HepG2 (cell line): Measurements from ENCODE around the gene SFI1. TPM values are rescaled to one million over a fixed set of nuclear protein-coding genes. Genes with fewer than 3 reads are reported as not detected.
"Not testable (repeated sequence)": the region's sequence is repeated elsewhere in the genome, so short reads cannot be mapped to it uniquely, and the experiment has no call there.

Experiments
- ATAC-seq: fragments of 200-7000 bp; cut with Tn5 transposase; 3 replicates; pipeline ENCODE4 v1.9.1; 2020; ENCODE audit warnings: mild to moderate bottlenecking, moderate library complexity
- BruUV-seq: library from RNA; stranded (reverse); fragments of 400-500 nt; replicated peaks from 2 replicates; lab custom pipeline; 2021; lab: Mats Ljungman, UMichigan
- CTCF ChIA-PET: fragments of 300-600 bp; formaldehyde crosslinking; extraction: SDS; loops from one replicate; lab custom pipeline; 2021; ENCODE audit warnings: low total read pairs, inconsistent platforms, low intra/inter-chr PET ratio; lab: Yijun Ruan, JAX
- POLR2A ChIA-PET: fragments of 350-600 bp; sonication (Branson Sonifier 250); formaldehyde crosslinking; loops from one replicate; lab custom pipeline; 2020; ENCODE audit warnings: antibody characterized with exemption, inconsistent platforms; lab: Yijun Ruan, JAX
- DNase-seq: peaks from one replicate; pipeline ENCODE4 v3.0.0-alpha.2; 2015; ENCODE audit warnings: low spot score
- FAIRE-seq: peaks from 3 replicates; lab custom pipeline; 2011; peaks lifted over from hg19 to GRCh38; lab: Jason Lieb, UNC
- H2AFZ ChIP-seq: one replicate; pipeline ENCODE4 v1.6.1; 2011; ENCODE audit warnings: low read length, inconsistent platforms
- H3K27ac ChIP-seq: fragments of 300-600 bp; 3 replicates; pipeline ENCODE4 v1.8.0; 2011; ENCODE audit warnings: mixed run types, mild to moderate bottlenecking, mixed read lengths, low read length, inconsistent platforms; ENCODE audit not compliant: insufficient read depth; ENCODE audit errors: extremely low read length
- H3K27me3 ChIP-seq, 2 experiments: fragments of 200-600 bp in 1 of 2; 2 replicates in 1 of 2; 3 replicates in 1 of 2; pipeline versions ENCODE4 v1.6.0 to v1.8.0; 2011; ENCODE audit warnings: low read length in 2 of 2, mild to moderate bottlenecking in 2 of 2, moderate library complexity in 2 of 2, inconsistent platforms in 1 of 2; ENCODE audit not compliant: insufficient read depth in 2 of 2, control insufficient read depth in 1 of 2
- H3K36me3 ChIP-seq, 2 experiments: fragments of 200-600 bp in 1 of 2; replicated peaks in 1 of 2; 2 replicates in 1 of 2; 3 replicates in 1 of 2; pipeline versions ENCODE4 v1.5.1 to v1.8.0; 2011; ENCODE audit warnings: low read length in 2 of 2, inconsistent platforms in 1 of 2; ENCODE audit not compliant: insufficient read depth in 2 of 2, control insufficient read depth in 1 of 2
- H3K4me1 ChIP-seq: 2 replicates; pipeline ENCODE4 v1.5.1; 2012; ENCODE audit warnings: low read length, inconsistent platforms; ENCODE audit not compliant: insufficient read depth
- H3K4me2 ChIP-seq: 2 replicates; pipeline ENCODE4 v1.6.0; 2011; ENCODE audit warnings: low read depth, low read length, inconsistent platforms
- H3K4me3 ChIP-seq, 3 experiments: fragments of 200-600 bp in 1 of 3; sonication (generic), shearing (Covaris generic) in 1 of 3; replicated peaks in 1 of 3; 2 replicates each; pipeline ENCODE4 v1.5.1; 2011 to 2016; ENCODE audit warnings: low read length in 3 of 3, inconsistent platforms in 2 of 3, low read depth in 2 of 3, mild to moderate bottlenecking in 2 of 3, control low read depth in 1 of 3, mixed read lengths in 1 of 3; ENCODE audit not compliant: insufficient read depth in 1 of 3
- H3K79me2 ChIP-seq: one replicate; pipeline ENCODE4 v1.6.1; 2011; ENCODE audit warnings: low read length, inconsistent platforms; ENCODE audit not compliant: insufficient read depth
- H3K9ac ChIP-seq: 2 replicates; pipeline ENCODE4 v1.6.0; 2011; ENCODE audit warnings: mild to moderate bottlenecking, low read depth, low read length, inconsistent platforms; ENCODE audit not compliant: insufficient read depth
- H3K9me3 ChIP-seq: 2 replicates; pipeline ENCODE4 v1.5.1; 2012; ENCODE audit warnings: mild to moderate bottlenecking, low read length
- H4K20me1 ChIP-seq: 2 replicates; pipeline ENCODE4 v1.6.0; 2011; ENCODE audit warnings: inconsistent platforms, mild to moderate bottlenecking, low read length, moderate library complexity; ENCODE audit not compliant: insufficient read depth
- CSRNP2 ChIP-seq: sonication (generic); formaldehyde crosslinking; conservative IDR thresholded peaks from 2 replicates; pipeline ENCODE4 v1.8.0; 2022; ENCODE audit warnings: low read depth, missing genetic modification reagents
- LCORL ChIP-seq, 2 experiments: fragments of 450-650 bp in 1 of 2; sonication (generic) in 1 of 2; formaldehyde crosslinking in 1 of 2; IDR thresholded peaks; 2 replicates each; pipeline versions ENCODE4 v1.5.0 to v1.6.1; 2017 to 2020; ENCODE audit warnings: antibody characterized with exemption in 1 of 2, missing genetic modification reagents in 1 of 2
- RBAK ChIP-seq: sonication (generic); formaldehyde crosslinking; IDR thresholded peaks from 2 replicates; pipeline ENCODE4 v1.5.1; 2020; ENCODE audit warnings: mild to moderate bottlenecking, missing genetic modification reagents
- THAP9 ChIP-seq: sonication (generic); formaldehyde crosslinking; IDR thresholded peaks from 2 replicates; pipeline ENCODE4; 2020; ENCODE audit warnings: missing genetic modification reagents, mild to moderate bottlenecking, borderline replicate concordance
- ZNF10 ChIP-seq: sonication (generic); formaldehyde crosslinking; IDR thresholded peaks from 2 replicates; pipeline ENCODE4 v1.4.0; 2020; ENCODE audit warnings: mild to moderate bottlenecking, low read depth, missing genetic modification reagents, borderline replicate concordance
- ZNF891 ChIP-seq: sonication (generic); formaldehyde crosslinking; IDR thresholded peaks from 2 replicates; pipeline ENCODE4 v1.5.0; 2020; ENCODE audit warnings: mild to moderate bottlenecking, missing genetic modification reagents
- ZXDC ChIP-seq: sonication (generic); formaldehyde crosslinking; IDR thresholded peaks from 2 replicates; pipeline ENCODE4 v1.5.0; 2020; ENCODE audit warnings: mild to moderate bottlenecking, missing genetic modification reagents
- WGBS: methylation state at CpG from one replicate; pipeline ENCODE4 v1.1.6; 2017; ENCODE audit warnings: low lambda C conversion rate; 5-methylcytosine and 5-hydroxymethylcytosine counted together
- in situ Hi-C: cut with HindIII; loops from 2 replicates; pipeline ENCODE4 v1.10.0; 2017; ENCODE audit warnings: low pct_unique_long_range_greater_than_20kb; ENCODE audit not compliant: extremely low pct_ligation_motif_present
- intact Hi-C: fragments of 100-400 bp; cut with micrococcal nuclease; formaldehyde crosslinking; loops from one replicate; pipeline ENCODE4 v1.10.0; 2022; ENCODE audit not compliant: unreplicated experiment
- polyA plus RNA-seq, 8 experiments: library from polyadenylated mRNA; depleted of rRNA in 3 of 8; stranded (reverse) in 7 of 8; unstranded in 1 of 8; fragments of >200 nt; fragmentation: Illumina TruSeq in 4 of 8; extraction: Trizol in 4 of 8; gene quantifications; 2 replicates each; pipeline versions ENCODE4 v1.2.1 to v1.2.3, GENCODE V29; 2011 to 2016; ENCODE audit warnings: low read depth in 4 of 8, missing spikeins in 1 of 8, mixed read lengths in 1 of 8; ENCODE audit not compliant: insufficient read depth in 1 of 8
- total RNA-seq, 5 experiments: library from RNA; depleted of rRNA; stranded (reverse); fragments of >200 nt; fragmentation: Illumina TruSeq; extraction: Trizol; gene quantifications; 2 replicates each; pipeline ENCODE4 v1.2.3, GENCODE V29; 2016; ENCODE audit warnings: low read depth in 1 of 5

Gene SFI1
- total and polyA plus RNA-seq, 2 of the 13 experiments (the other 11 are each of a cell fraction or from before 2014, with no cell fraction given), result 20.5 to 40.1 TPM

GRCh38 chr22:31491218-31491962 is 4.9 kb upstream of the SFI1 start (continued):
- TF ChIP-seq ZNF10 (CRISPR knock-in tag) (no peak), RBAK (CRISPR knock-in tag) (no peak)

- ATAC-seq (no peak), FAIRE-seq (no peak), DNase-seq (no peak)
- peaks cover 30% of the 10 kb centered on the region for H3K4me1 ChIP-seq
- no peak overlapping the region for H3K9ac ChIP-seq
- no TSS peak for BruUV-seq
- CTCF ChIA-PET, result no interaction called here
- intact Hi-C loops, result no loop called here
- POLR2A ChIA-PET, result no interaction called here
- H3K4me3 ChIP-seq, result no peak overlapping the region
- no peaks in the 10 kb centered on the region for H4K20me1 ChIP-seq
- H2AFZ ChIP-seq, result no peak overlapping the region
- TF ChIP-seq CSRNP2 (no peak), THAP9 (CRISPR knock-in tag) (no peak), ZXDC (CRISPR knock-in tag) (no peak), LCORL (IDR thresholded peaks at IDR 0.05) (no peak), LCORL (CRISPR knock-in tag; IDR thresholded peaks at IDR 0.05) (no peak), ZNF891 (no peak)
- TF ChIP-seq, all 625 proteins: peak for 0
- WGBS, result 100% methylated on average over 3 of the region's 3 CpGs
- no peak overlapping the region for H3K4me2 ChIP-seq
- peaks cover 29% of the 10 kb centered on the region for H3K79me2 ChIP-seq
- no peaks in the 10 kb centered on the region for H3K9me3 ChIP-seq
- H3K36me3 ChIP-seq, result peaks cover 0 to 3% of the 10 kb centered on the region in 2 experiments; a peak in 2 of 5 replicates
- H3K27ac ChIP-seq, result no peak overlapping the region
- in situ Hi-C loops, result no loop called here
- H3K27me3 ChIP-seq, result no peaks in the 10 kb centered on the region; a peak in 1 of 5 replicates
These were observed 4.2 kb upstream of the SFI1 start for GRCh38 chr22:31492151-31492550.

- H3K27ac ChIP-seq, POLR2A ChIA-PET, FAIRE-seq, CTCF ChIA-PET, H3K4me2 ChIP-seq, in situ Hi-C loops, DNase-seq, H4K20me1 ChIP-seq, H3K36me3 ChIP-seq, ATAC-seq, H2AFZ ChIP-seq, H3K9me3 ChIP-seq, H3K4me3 ChIP-seq, BruUV-seq, H3K9ac ChIP-seq, H3K27me3 ChIP-seq, intact Hi-C loops: not testable (repeated sequence)
- peaks cover 24% of the 10 kb centered on the region for H3K79me2 ChIP-seq
- H3K4me1 ChIP-seq, result peaks cover 25% of the 10 kb centered on the region
- 99% methylated on average over 5 of the region's 5 CpGs for WGBS
These were observed 3.0 kb upstream of the SFI1 start for GRCh38 chr22:31493355-31493754.
